ENCODE results near the gene NXN.

- TF ChIP-seq CTCF (IDR thresholded peaks at IDR 0.05) (no peak), MAX (IDR thresholded peaks at IDR 0.05; ENCODE audit: low read depth) (no peak), TAF1 (IDR thresholded peaks at IDR 0.05; ENCODE audit: borderline replicate concordance, low read depth, low read length) (no peak), JUND (IDR thresholded peaks at IDR 0.05) (no peak), GABPA (IDR thresholded peaks at IDR 0.05; ENCODE audit: low read depth) (no peak), MXI1 (IDR thresholded peaks at IDR 0.05; ENCODE audit: low read depth, low read length) (no peak), CHD2 (IDR thresholded peaks at IDR 0.05; ENCODE audit: low read length, partially characterized antibody) (no peak), POLR2AphosphoS5 (IDR thresholded peaks at IDR 0.05; ENCODE audit: low read depth, low read length) (no peak), SIN3A (IDR thresholded peaks at IDR 0.05; ENCODE audit: borderline replicate concordance, low read depth, low read length) (no peak), SMC3 (IDR thresholded peaks at IDR 0.05; ENCODE audit: low read depth, low read length) (no peak), REST (IDR thresholded peaks at IDR 0.05; ENCODE audit: low read depth, low read length) (no peak), TCF12 (IDR thresholded peaks at IDR 0.05) (no peak)
These were observed 183.9 kb downstream of the NXN start for GRCh38 chr17:795721-796120.
